Hindlimb muscle (tissue), 1 donor: ENCODE results near the gene ADCY1. TPM values are rescaled to one million over a fixed set of nuclear protein-coding genes. Genes with fewer than 3 reads are reported as not detected.
"Not testable (repeated sequence)": the region's sequence is repeated elsewhere in the genome, so short reads cannot be mapped to it uniquely, and the experiment has no call there.

Experiments
- DNase-seq: peaks from one replicate; pipeline ENCODE4 v3.0.0-alpha.2; 2013
- polyA plus RNA-seq: library from polyadenylated mRNA; unstranded; fragments of 120-200 nt; gene quantifications from one replicate; pipeline ENCODE4 v1.2.1, GENCODE V29; 2013; ENCODE audit not compliant: insufficient read length

ADCY1 gene
- 12.0 TPM for polyA plus RNA-seq

GRCh38 chr7:45573661-45574415 is at the start of gene ADCY1:
Gene ADCY1 (plus strand): TSS chr7:45574368. CDS start chr7:45574544, 176 bp downstream.
- DNase-seq = no peak

GRCh38 chr7:45524445-45524844 is 49.7 kb upstream of the ADCY1 start:
- peak; percentile 69 for DNase-seq

GRCh38 chr7:45525057-45525456 is 49.1 kb upstream of the ADCY1 start:
- peak; percentile 88 for DNase-seq

- no peak for DNase-seq
Measured at GRCh38 chr7:45543473-45543872, 30.7 kb upstream of the ADCY1 start.

GRCh38 chr7:45545105-45545710 is 29.0 kb upstream of the ADCY1 start:
- not testable (repeated sequence) for DNase-seq

GRCh38 chr7:45548917-45549316 is 25.3 kb upstream of the ADCY1 start:
- not testable (repeated sequence) for DNase-seq

- no peak for DNase-seq
Measured at GRCh38 chr7:45563401-45563800, 10.8 kb upstream of the ADCY1 start.

GRCh38 chr7:45563941-45564461 is 10.2 kb upstream of the ADCY1 start:
- DNase-seq = peak; percentile 40

- DNase-seq = peak; percentile 60
Measured at GRCh38 chr7:45564485-45564884, 9.7 kb upstream of the ADCY1 start.

- DNase-seq = no peak
Measured at GRCh38 chr7:45564886-45565455, 9.2 kb upstream of the ADCY1 start.

- no peak for DNase-seq
Measured at GRCh38 chr7:45566386-45566785, 7.8 kb upstream of the ADCY1 start.

- no peak for DNase-seq
Measured at GRCh38 chr7:45566961-45567360, 7.2 kb upstream of the ADCY1 start.

- DNase-seq = no peak
Measured at GRCh38 chr7:45567713-45568112, 6.5 kb upstream of the ADCY1 start.

- DNase-seq = no peak
Measured at GRCh38 chr7:45568536-45569289, 5.5 kb upstream of the ADCY1 start.

- DNase-seq = no peak
Measured at GRCh38 chr7:45569290-45569685, 4.9 kb upstream of the ADCY1 start.

GRCh38 chr7:45570797-45571196 is 3.4 kb upstream of the ADCY1 start:
- DNase-seq = no peak

GRCh38 chr7:45573204-45573603 is 964 bp upstream of the ADCY1 start:
- no peak for DNase-seq

GRCh38 chr7:45574416-45574668 is 174 bp downstream of the ADCY1 start:
- no peak for DNase-seq

- DNase-seq = peak; percentile 67
Measured at GRCh38 chr7:45574669-45575500, 717 bp downstream of the ADCY1 start.

GRCh38 chr7:45575501-45576248 is 1.5 kb downstream of the ADCY1 start:
- no peak for DNase-seq

- DNase-seq = no peak
Measured at GRCh38 chr7:45576249-45576929, 2.2 kb downstream of the ADCY1 start.
